ENCODE results near the gene C11orf97.

Gene C11orf97

GRCh38 chr11:94533696-94534630, 21.7 kb downstream of the C11orf97 start:
- CTCF ChIA-PET: interaction anchor here (0.6 to 1.0 kb wide), 3 partner anchors 13 to 69 kb away, joined by 3 to 5 read pairs (median 3); no protein-coding TSS in a partner anchor
- Mint-ChIP-seq H3K4me3 (no peak overlapping the region), H3K27ac (no peak overlapping the region), H3K36me3 (no peaks in the 10 kb centered on the region), H3K4me1 (no peaks in the 10 kb centered on the region), H3K27me3 (peaks cover 30% of the 10 kb centered on the region), H3K9me3 (no peaks in the 10 kb centered on the region)
- no peak for DNase-seq

- H3K27ac Mint-ChIP-seq: no peak overlapping the region
- CTCF ChIA-PET: no interaction called here
Measured at GRCh38 chr11:94536386-94536785, 24.1 kb downstream of the C11orf97 start.

GRCh38 chr11:94537031-94537600, 24.9 kb downstream of the C11orf97 start:
- Mint-ChIP-seq H3K4me1 (no peaks in the 10 kb centered on the region), H3K9me3 (no peaks in the 10 kb centered on the region), H3K4me3 (no peak overlapping the region), H3K27me3 (peaks cover 25% of the 10 kb centered on the region), H3K27ac (no peak overlapping the region), H3K36me3 (no peaks in the 10 kb centered on the region)
- no peak for DNase-seq
- CTCF ChIA-PET: no interaction called here

More at GRCh38 chr11:94536386-94536785, 24.1 kb downstream of the C11orf97 start:
- Mint-ChIP-seq H3K4me1 (no peaks in the 10 kb centered on the region), H3K27me3 (peaks cover 29% of the 10 kb centered on the region), H3K4me3 (no peak overlapping the region), H3K36me3 (no peaks in the 10 kb centered on the region), H3K9me3 (no peaks in the 10 kb centered on the region)
- DNase-seq: no peak

- no peak for DNase-seq
- CTCF ChIA-PET: no interaction called here
- Mint-ChIP-seq H3K4me1 (peaks cover 11% of the 10 kb centered on the region), H3K36me3 (peaks cover 2% of the 10 kb centered on the region), H3K27ac (no peak overlapping the region), H3K27me3 (peaks cover 22% of the 10 kb centered on the region), H3K9me3 (no peaks in the 10 kb centered on the region), H3K4me3 (no peak overlapping the region)
Measured at GRCh38 chr11:94539420-94539819, 27.2 kb downstream of the C11orf97 start.

GRCh38 chr11:94543695-94544645, 31.7 kb downstream of the C11orf97 start, which contains the start of gene FUT4:
FUT4 (plus strand) TSS chr11:94543921; CDS start chr11:94544134, 213 bp downstream.
- Mint-ChIP-seq H3K9me3 (no peaks in the 10 kb centered on the region), H3K4me1 (peaks cover 36% of the 10 kb centered on the region), H3K36me3 (peaks cover 11% of the 10 kb centered on the region), H3K4me3 (peak within 1 kb of the TSS; percentile 97), H3K27me3 (peaks cover 8% of the 10 kb centered on the region), H3K27ac (peak within 1 kb of the TSS; percentile 99)
- CTCF ChIA-PET: no interaction called here
- DNase-seq: peak; percentile 82

GRCh38 chr11:94544646-94545263, 32.5 kb downstream of the C11orf97 start:
- CTCF ChIA-PET: no interaction called here
- Mint-ChIP-seq H3K27me3 (peaks cover 3% of the 10 kb centered on the region), H3K4me3 (peak overlapping the region; percentile 71), H3K9me3 (no peaks in the 10 kb centered on the region), H3K4me1 (peaks cover 37% of the 10 kb centered on the region), H3K27ac (peak overlapping the region; percentile 78), H3K36me3 (peaks cover 14% of the 10 kb centered on the region)
- DNase-seq: no peak

- H3K27me3 Mint-ChIP-seq: peaks cover 3% of the 10 kb centered on the region
- H3K27ac Mint-ChIP-seq: peak overlapping the region; percentile 78
- H3K4me3 Mint-ChIP-seq: peak overlapping the region; percentile 71
- peaks cover 20% of the 10 kb centered on the region for H3K36me3 Mint-ChIP-seq
- DNase-seq: no peak
- CTCF ChIA-PET: interaction anchor here (1.1 kb wide), 2 partner anchors 20 to 28 kb away, joined by 4 to 5 read pairs; no protein-coding TSS in a partner anchor
- H3K9me3 Mint-ChIP-seq: no peaks in the 10 kb centered on the region
- H3K4me1 Mint-ChIP-seq: peaks cover 40% of the 10 kb centered on the region
Measured at GRCh38 chr11:94545264-94546161, 33.3 kb downstream of the C11orf97 start.

GRCh38 chr11:94546162-94546470, 33.9 kb downstream of the C11orf97 start:
- no peak for DNase-seq
- H3K9me3 Mint-ChIP-seq: no peaks in the 10 kb centered on the region
- H3K4me1 Mint-ChIP-seq: peaks cover 40% of the 10 kb centered on the region
- peaks cover 3% of the 10 kb centered on the region for H3K27me3 Mint-ChIP-seq
- CTCF ChIA-PET: interaction anchor here (1.1 kb wide), 2 partner anchors 19 to 28 kb away, joined by 4 to 5 read pairs; no protein-coding TSS in a partner anchor
- H3K27ac Mint-ChIP-seq: no peak overlapping the region
- H3K4me3 Mint-ChIP-seq: peak overlapping the region; percentile 71
- peaks cover 20% of the 10 kb centered on the region for H3K36me3 Mint-ChIP-seq

- CTCF ChIA-PET: interaction anchor here (2.2 kb wide), 1 partner anchor 30 kb away, joined by 6 read pairs; no protein-coding TSS in a partner anchor
- Mint-ChIP-seq H3K4me1 (peaks cover 40% of the 10 kb centered on the region), H3K36me3 (peaks cover 20% of the 10 kb centered on the region), H3K27ac (no peak overlapping the region), H3K27me3 (peaks cover 3% of the 10 kb centered on the region), H3K9me3 (no peaks in the 10 kb centered on the region), H3K4me3 (peak overlapping the region; percentile 3)
- no peak for DNase-seq
Measured at GRCh38 chr11:94546886-94547285, 34.6 kb downstream of the C11orf97 start.

- H3K4me3 Mint-ChIP-seq: no peak overlapping the region
- H3K36me3 Mint-ChIP-seq: peaks cover 18% of the 10 kb centered on the region
- CTCF ChIA-PET: no interaction called here
- H3K9me3 Mint-ChIP-seq: no peaks in the 10 kb centered on the region
- peak overlapping the region; percentile 14 for H3K27ac Mint-ChIP-seq
- DNase-seq: no peak
- peaks cover 29% of the 10 kb centered on the region for H3K4me1 Mint-ChIP-seq
- no peaks in the 10 kb centered on the region for H3K27me3 Mint-ChIP-seq
Measured at GRCh38 chr11:94549146-94549545, 36.9 kb downstream of the C11orf97 start.

GRCh38 chr11:94550513-94550912, 38.3 kb downstream of the C11orf97 start:
- CTCF ChIA-PET: no interaction called here
- Mint-ChIP-seq H3K9me3 (no peaks in the 10 kb centered on the region), H3K36me3 (peaks cover 16% of the 10 kb centered on the region), H3K27me3 (no peaks in the 10 kb centered on the region), H3K27ac (no peak overlapping the region), H3K4me3 (no peak overlapping the region), H3K4me1 (peaks cover 25% of the 10 kb centered on the region)
- no peak for DNase-seq

GRCh38 chr11:94553938-94554337, 41.7 kb downstream of the C11orf97 start:
- Mint-ChIP-seq H3K36me3 (peaks cover 9% of the 10 kb centered on the region), H3K27me3 (no peaks in the 10 kb centered on the region), H3K9me3 (no peaks in the 10 kb centered on the region), H3K4me3 (no peak overlapping the region), H3K4me1 (peaks cover 4% of the 10 kb centered on the region), H3K27ac (no peak overlapping the region)
- DNase-seq: no peak
- CTCF ChIA-PET: no interaction called here

All from activated naive CD4-positive, alpha-beta T cell treated with anti-CD3 and anti-CD28 coated beads, Interleukin-2, amount 10 ng/mL, durations not matched to agents 7 days and 5 days (primary cell).